Tibial artery (tissue), 4 donors: ENCODE results near the gene DRC1.
A peak's percentile ranks its signal among the peaks of the same experiment; 100 is the strongest.

Source experiments
- DNase-seq, 2 donors: peaks; one replicate each; pipeline ENCODE4 v3.0.0-alpha.2; 2019
- H3K27ac ChIP-seq, 2 donors: fragments of 200-600 bp; sonication (generic) in 1 of 2; 1 replicate in 1 of 2; 2 replicates in 1 of 2; pipeline ENCODE4 v1.5.1; 2018 to 2019; ENCODE audit warnings: mild to moderate bottlenecking in 1 of 2
- H3K27me3 ChIP-seq, 2 donors: fragments of 200-600 bp; sonication (generic) in 1 of 2; one replicate each; pipeline versions ENCODE4 v1.5.1 to v1.6.0; 2016 to 2019
- H3K36me3 ChIP-seq, 3 donors: fragments of 200-600 bp; sonication (generic) in 2 of 3; one replicate each; pipeline ENCODE4 v1.5.1; 2016 to 2019; ENCODE audit warnings: mild to moderate bottlenecking in 2 of 3
- H3K4me1 ChIP-seq, 4 donors: fragments of 200-600 bp; sonication (generic) in 2 of 4; 1 replicate in 3 of 4; 2 replicates in 1 of 4; pipeline ENCODE4 v1.5.1; 2016 to 2019
- H3K4me3 ChIP-seq, 2 donors: fragments of 200-600 bp; sonication (generic) in 1 of 2; 1 replicate in 1 of 2; 2 replicates in 1 of 2; pipeline ENCODE4 v1.5.1; 2018 to 2019; ENCODE audit warnings: mild to moderate bottlenecking in 2 of 2
- H3K9me3 ChIP-seq, 3 donors: fragments of 200-600 bp; sonication (generic) in 1 of 3; one replicate each; pipeline ENCODE4 v1.5.1; 2016 to 2019
- intact Hi-C: fragments of 100-400 bp; cut with DNase I; formaldehyde crosslinking; loops from one replicate; pipeline ENCODE4 v1.15.0; 2023; ENCODE audit warnings: low total_unique reads
- TF ChIP-seq, protein P1 (sequence below), 2 experiments: fragments of 200-600 bp in 1 of 2; fragments of 450-650 bp in 1 of 2; IDR thresholded peaks; one replicate each; pipeline ENCODE4 v1.5.1; 2017 to 2019; ENCODE audit warnings: antibody characterized with exemption in 2 of 2, mild to moderate bottlenecking in 1 of 2, moderate library complexity in 1 of 2

Gene DRC1

DNA sequence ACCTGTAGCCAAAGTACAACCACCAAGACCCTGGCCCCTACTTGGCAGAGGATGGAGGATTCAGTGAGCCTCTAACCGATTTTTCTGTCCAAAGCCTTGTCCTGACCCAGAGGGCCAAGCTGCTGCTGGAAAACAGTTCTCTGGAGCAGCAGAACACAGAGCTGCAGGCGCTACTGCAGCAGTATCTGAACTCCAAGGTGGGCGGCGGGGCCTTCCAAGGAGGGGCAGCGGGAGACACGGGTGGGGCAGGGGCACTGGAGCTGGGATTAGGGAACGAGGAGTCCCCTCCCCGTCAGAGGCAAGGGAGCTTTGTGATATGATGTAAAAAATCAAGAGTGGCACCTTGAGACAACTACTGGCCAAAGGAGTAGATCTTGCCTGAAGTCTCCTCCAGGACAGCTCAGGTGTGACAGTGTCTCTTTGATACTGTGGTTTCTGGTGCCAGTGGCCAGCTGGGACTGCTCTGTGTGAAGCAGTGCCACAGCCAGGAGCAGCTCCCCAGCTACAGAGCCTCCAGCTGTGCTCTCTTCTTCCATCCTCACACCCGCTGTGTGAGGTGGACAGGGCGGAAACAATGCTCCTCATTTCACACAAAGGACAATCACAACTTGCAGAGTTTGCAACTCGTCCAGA is 53.4 kb downstream of the DRC1 start:
- Histone ChIP-seq H3K27me3 (peaks cover 0 to 4% of the 10 kb centered on the region in 2 donors), H3K9me3 (no peaks in the 10 kb centered on the region), H3K4me3 (no peak overlapping the region), H3K4me1 (no peaks in the 10 kb centered on the region), H3K27ac (no peak overlapping the region), H3K36me3 (no peaks in the 10 kb centered on the region)
- intact Hi-C loops, result no loop called here
- DNase-seq, result no peak
- TF ChIP-seq, protein P1, sequence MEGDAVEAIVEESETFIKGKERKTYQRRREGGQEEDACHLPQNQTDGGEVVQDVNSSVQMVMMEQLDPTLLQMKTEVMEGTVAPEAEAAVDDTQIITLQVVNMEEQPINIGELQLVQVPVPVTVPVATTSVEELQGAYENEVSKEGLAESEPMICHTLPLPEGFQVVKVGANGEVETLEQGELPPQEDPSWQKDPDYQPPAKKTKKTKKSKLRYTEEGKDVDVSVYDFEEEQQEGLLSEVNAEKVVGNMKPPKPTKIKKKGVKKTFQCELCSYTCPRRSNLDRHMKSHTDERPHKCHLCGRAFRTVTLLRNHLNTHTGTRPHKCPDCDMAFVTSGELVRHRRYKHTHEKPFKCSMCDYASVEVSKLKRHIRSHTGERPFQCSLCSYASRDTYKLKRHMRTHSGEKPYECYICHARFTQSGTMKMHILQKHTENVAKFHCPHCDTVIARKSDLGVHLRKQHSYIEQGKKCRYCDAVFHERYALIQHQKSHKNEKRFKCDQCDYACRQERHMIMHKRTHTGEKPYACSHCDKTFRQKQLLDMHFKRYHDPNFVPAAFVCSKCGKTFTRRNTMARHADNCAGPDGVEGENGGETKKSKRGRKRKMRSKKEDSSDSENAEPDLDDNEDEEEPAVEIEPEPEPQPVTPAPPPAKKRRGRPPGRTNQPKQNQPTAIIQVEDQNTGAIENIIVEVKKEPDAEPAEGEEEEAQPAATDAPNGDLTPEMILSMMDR (IDR thresholded peaks at IDR 0.05), result no peak

DNA sequence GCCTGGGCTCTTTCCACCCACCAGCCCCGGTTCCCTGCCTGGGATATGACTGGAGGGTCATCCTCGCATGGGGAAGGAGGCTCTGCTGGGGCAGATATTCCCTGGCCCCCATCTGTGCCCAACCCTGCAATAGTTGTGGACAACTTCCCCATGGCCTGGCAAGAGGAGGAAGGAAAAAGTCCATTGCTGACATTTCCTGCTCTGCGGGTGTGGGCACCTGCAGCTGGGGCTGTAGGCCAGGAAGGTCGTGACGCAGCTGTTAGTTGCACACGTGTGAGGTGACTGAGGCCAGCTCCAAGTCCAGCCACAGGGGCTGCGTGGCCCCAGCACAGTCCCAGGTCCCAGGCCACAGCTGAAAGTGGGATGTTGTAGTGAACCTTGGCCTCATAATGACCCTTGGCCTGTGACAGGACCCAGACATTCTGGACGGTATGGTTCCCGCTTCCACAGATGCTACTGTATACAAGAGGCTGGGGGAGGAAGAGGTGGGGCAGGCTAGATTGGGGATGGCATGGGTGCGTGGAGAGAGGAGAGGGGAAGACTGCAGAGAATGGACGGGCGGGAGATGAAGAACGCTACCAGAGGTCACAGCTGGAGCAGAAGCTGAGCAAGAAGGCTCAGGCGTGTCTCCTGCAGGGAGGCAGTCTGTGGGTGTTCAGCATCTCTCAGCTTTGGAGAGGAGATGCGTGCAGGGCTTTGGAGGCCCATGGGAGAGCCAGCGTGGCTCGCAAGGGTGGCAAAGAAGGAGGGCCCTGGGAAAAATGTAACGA is 54.1 kb downstream of the DRC1 start:
- intact Hi-C loops, result no loop called here
- Histone ChIP-seq H3K36me3 (no peaks in the 10 kb centered on the region), H3K4me1 (no peaks in the 10 kb centered on the region), H3K27ac (no peak overlapping the region), H3K4me3 (no peak overlapping the region), H3K27me3 (no peaks in the 10 kb centered on the region), H3K9me3 (no peaks in the 10 kb centered on the region)
- TF ChIP-seq, protein P1 (IDR thresholded peaks at IDR 0.05), result no peak
- DNase-seq, result peak; percentile 38 to 68

DNA sequence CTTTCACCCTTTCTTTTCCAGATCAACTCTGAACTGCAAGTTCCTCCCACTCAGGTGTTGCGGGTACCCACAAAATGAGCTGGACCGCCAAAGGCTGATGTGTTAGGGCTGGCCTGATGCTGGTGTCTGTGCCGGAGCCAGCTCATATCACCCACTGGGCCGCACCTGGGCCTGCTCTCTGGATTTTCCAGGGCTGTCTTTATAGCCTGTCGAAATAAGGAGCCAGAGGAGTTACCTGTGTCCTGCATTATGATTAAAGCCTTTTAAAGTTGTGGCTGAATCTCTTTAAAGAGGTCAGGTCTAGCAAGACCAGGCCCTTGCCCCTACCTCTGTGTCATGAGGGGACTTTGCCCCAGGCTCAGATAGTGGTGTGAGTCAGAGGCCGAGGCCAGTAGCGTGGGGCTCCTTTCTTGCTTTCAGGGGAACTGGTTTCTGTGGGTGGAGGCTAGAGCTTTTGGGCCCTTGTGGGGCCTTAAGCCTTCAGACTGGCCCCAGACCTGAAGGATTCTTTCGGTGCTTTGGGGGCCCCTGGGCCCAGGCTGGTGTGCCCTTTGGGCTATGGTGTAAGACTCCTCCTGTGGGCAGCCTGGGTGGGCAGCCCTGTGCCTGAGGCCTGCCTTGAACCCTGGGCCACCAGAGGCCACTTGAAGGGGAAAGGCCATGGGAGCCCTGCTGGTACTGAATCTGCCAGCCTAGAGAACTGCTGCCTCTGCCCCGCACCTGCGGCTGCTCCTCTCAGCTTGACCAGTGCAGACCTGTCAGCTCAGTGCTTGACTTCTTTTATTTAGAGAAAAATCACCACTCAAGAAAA is 54.9 kb downstream of the DRC1 start:
- intact Hi-C loops, result no loop called here
- TF ChIP-seq, protein P1 (IDR thresholded peaks at IDR 0.05), result no peak
- DNase-seq, result peak in 1 of 2 donors; percentile 52

DNA sequence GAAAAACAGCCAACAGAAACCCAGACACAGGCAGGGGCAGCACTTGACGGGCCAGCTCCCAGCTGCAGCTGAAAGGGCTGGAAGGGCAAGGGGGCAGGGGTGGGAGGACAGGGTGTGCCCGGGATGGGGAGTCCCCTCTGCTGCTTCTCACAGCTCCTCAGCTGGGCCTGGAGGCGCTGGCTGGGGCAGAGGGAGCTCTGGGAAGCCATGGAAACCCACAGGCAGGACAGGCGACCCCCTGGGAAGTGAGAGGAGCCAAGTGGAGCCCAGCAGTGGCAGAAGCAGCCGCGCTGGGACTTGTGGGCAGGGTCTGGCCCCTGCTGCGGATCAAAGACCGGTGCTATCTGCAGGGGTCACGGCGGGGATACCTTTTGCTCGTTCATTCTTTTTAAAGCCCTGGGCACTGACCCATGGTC is 55.5 kb downstream of the DRC1 start:
- intact Hi-C loops, result no loop called here
- no peaks in the 10 kb centered on the region for H3K27me3 ChIP-seq
- peaks cover 0 to 3% (median 0%) of the 10 kb centered on the region in 4 donors for H3K4me1 ChIP-seq
- no peak overlapping the region for H3K27ac ChIP-seq
- TF ChIP-seq, protein P1 (IDR thresholded peaks at IDR 0.05), result no peak
- H3K4me3 ChIP-seq, result no peak overlapping the region
- no peaks in the 10 kb centered on the region for H3K9me3 ChIP-seq
- DNase-seq, result peak in 1 of 2 donors; percentile 33
- H3K36me3 ChIP-seq, result no peaks in the 10 kb centered on the region

More for the DNA sequence above, 54.9 kb downstream of the DRC1 start:
- Histone ChIP-seq H3K4me1 (no peaks in the 10 kb centered on the region), H3K9me3 (no peaks in the 10 kb centered on the region), H3K27ac (no peak overlapping the region), H3K36me3 (no peaks in the 10 kb centered on the region), H3K27me3 (no peaks in the 10 kb centered on the region), H3K4me3 (no peak overlapping the region)

DNA sequence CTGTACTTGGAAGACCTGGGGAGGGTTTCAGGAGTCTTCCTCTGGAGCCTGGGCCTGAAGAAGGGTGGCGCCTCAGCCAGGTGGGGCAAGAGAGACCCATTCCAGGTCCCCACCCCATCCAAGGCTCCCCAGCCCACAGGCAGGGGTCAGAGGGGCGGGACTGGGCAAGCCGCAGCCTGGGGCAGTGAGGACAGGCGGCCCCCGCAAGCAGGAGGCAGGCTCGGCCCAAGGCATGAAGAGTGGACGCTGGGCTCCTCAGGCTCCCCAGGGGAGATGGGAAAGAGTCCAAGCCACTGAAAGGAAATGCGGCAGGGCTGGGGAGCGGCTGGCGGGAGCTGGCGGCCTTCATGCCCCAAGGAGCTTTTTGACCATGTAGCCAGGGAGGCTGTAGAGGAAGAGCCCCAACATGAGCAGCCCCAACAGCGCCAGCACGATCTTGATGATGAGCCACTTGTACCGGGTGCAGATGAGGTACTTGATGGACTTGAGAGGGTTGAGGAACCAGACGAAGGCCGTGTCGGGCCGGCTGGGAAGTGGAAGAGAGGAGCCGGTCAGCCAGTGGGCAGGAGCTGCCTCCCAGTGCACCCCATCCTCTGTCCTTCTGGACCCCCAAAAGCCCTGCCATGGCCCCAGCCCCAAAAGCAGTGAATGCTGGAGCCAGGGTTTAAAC is 56.1 kb downstream of the DRC1 start:
- Histone ChIP-seq H3K4me3 (no peak overlapping the region), H3K36me3 (no peaks in the 10 kb centered on the region), H3K9me3 (no peaks in the 10 kb centered on the region), H3K4me1 (peaks cover 0 to 7% (median 0%) of the 10 kb centered on the region in 4 donors), H3K27ac (no peak overlapping the region), H3K27me3 (no peaks in the 10 kb centered on the region)
- TF ChIP-seq, protein P1 (IDR thresholded peaks at IDR 0.05), result no peak
- DNase-seq, result peak in 1 of 2 donors; percentile 62
- intact Hi-C loops, result no loop called here
